ENCODE measurements around the gene LCLAT1.

GRCh38 chr2:30462131-30462857 is 15.2 kb downstream of the LCLAT1 start:
- no peak for TF ChIP-seq EZH2 (IDR thresholded peaks at IDR 0.05)
- no peak for TF ChIP-seq FOXP2 (optimal IDR thresholded peaks at IDR 0.05; ENCODE audit: control extremely low read depth, extremely low read length, insufficient read depth)

Data from SK-N-MC (cell line).